Measurements from ENCODE around the gene SNX22.

DNA sequence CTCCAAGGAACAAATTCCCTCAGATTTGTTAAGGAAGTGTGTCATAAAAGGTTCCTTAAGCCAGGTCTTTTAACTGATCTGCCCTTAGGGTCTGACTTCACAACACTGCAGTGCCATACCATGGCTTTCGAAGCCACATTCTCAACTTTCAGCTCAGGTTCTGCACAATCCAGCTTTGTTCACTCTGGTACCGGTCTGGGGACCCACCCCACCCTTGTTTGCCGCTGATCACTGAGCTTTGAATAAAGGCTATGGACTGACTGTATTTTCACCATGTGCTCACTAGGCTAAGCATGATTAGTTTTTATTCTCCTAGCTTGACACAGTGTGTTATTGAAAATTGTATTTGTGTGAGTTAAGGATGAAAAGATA, 39.9 kb upstream of the SNX22 start:
- TF ChIP-seq, protein P1, sequence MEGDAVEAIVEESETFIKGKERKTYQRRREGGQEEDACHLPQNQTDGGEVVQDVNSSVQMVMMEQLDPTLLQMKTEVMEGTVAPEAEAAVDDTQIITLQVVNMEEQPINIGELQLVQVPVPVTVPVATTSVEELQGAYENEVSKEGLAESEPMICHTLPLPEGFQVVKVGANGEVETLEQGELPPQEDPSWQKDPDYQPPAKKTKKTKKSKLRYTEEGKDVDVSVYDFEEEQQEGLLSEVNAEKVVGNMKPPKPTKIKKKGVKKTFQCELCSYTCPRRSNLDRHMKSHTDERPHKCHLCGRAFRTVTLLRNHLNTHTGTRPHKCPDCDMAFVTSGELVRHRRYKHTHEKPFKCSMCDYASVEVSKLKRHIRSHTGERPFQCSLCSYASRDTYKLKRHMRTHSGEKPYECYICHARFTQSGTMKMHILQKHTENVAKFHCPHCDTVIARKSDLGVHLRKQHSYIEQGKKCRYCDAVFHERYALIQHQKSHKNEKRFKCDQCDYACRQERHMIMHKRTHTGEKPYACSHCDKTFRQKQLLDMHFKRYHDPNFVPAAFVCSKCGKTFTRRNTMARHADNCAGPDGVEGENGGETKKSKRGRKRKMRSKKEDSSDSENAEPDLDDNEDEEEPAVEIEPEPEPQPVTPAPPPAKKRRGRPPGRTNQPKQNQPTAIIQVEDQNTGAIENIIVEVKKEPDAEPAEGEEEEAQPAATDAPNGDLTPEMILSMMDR (IDR thresholded peaks at IDR 0.05), result no peak
- TF ChIP-seq POLR2AphosphoS5 (IDR thresholded peaks at IDR 0.05), result no peak
- TF ChIP-seq POLR2A (IDR thresholded peaks at IDR 0.05), result no peak

Data from gastroesophageal sphincter (tissue), 3 donors.